ENCODE data around the gene EIF4G2. TPM values are rescaled to one million over a fixed set of nuclear protein-coding genes. Genes with fewer than 3 reads are reported as not detected.

Gene EIF4G2
- total RNA-seq, 2 donors from 2014 or later = 726 to 854 TPM

GRCh38 chr11:10818594-10818993 is 9.9 kb upstream of the EIF4G2 start:
- ATAC-seq (no peak), DNase-seq (no peak)
- intact Hi-C loops (cut with DNase I, micrococcal nuclease) = no loop called here

GRCh38 chr11:10813945-10814344 is 5.2 kb upstream of the EIF4G2 start:
- DNase-seq (no peak), ATAC-seq (no peak)
- intact Hi-C loops (cut with DNase I, micrococcal nuclease) = no loop called here

- intact Hi-C loops (cut with DNase I, micrococcal nuclease) = loop anchor here in 1 of 2 donors (2.0 kb wide), 1 partner anchor 47 kb away; no protein-coding TSS in a partner anchor
- ATAC-seq (peak; percentile 29), DNase-seq (peak; percentile 45 to 65)
Observed at GRCh38 chr11:10809373-10810160, 841 bp upstream of the EIF4G2 start.

- intact Hi-C loops (cut with DNase I, micrococcal nuclease) = loop anchor here in 1 of 2 donors (2.0 kb wide), 1 partner anchor 49 kb away; no protein-coding TSS in a partner anchor
- DNase-seq (no peak), ATAC-seq (peak; percentile 16)
Observed at GRCh38 chr11:10808235-10808552, 532 bp downstream of the EIF4G2 start.

- ATAC-seq = peak; percentile 34
- intact Hi-C loops (cut with DNase I, micrococcal nuclease) = loop anchor here in 1 of 2 donors (2.0 kb wide), 1 partner anchor 49 kb away; no protein-coding TSS in a partner anchor
Observed at GRCh38 chr11:10807493-10808234, 1.1 kb downstream of the EIF4G2 start.

GRCh38 chr11:10806206-10806605 is 2.5 kb downstream of the EIF4G2 start:
- intact Hi-C loops (cut with DNase I, micrococcal nuclease) = no loop called here
- DNase-seq = no peak

More at GRCh38 chr11:10807493-10808234, 1.1 kb downstream of the EIF4G2 start:
- DNase-seq = peak; percentile 69 to 70

GRCh38 chr11:10805741-10806140 is 3.0 kb downstream of the EIF4G2 start:
- no peak for DNase-seq
- intact Hi-C loops (cut with DNase I, micrococcal nuclease) = no loop called here
- ATAC-seq = no peak

More at GRCh38 chr11:10806206-10806605, 2.5 kb downstream of the EIF4G2 start:
- ATAC-seq = no peak

- DNase-seq = no peak
- intact Hi-C loops (cut with DNase I, micrococcal nuclease) = no loop called here
- no peak for ATAC-seq
Observed at GRCh38 chr11:10803676-10804075, 5.0 kb downstream of the EIF4G2 start.

GRCh38 chr11:10800292-10800691 is 8.4 kb downstream of the EIF4G2 start:
- DNase-seq = no peak
- intact Hi-C loops (cut with DNase I, micrococcal nuclease) = no loop called here
- ATAC-seq = no peak

GRCh38 chr11:10798330-10798928 is 10.3 kb downstream of the EIF4G2 start:
- ATAC-seq (no peak), DNase-seq (no peak)
- intact Hi-C loops (cut with DNase I, micrococcal nuclease) = loop anchor here (10.0 kb wide), 3 partner anchors 136 to 986 kb away; no protein-coding TSS in a partner anchor

- intact Hi-C loops (cut with DNase I, micrococcal nuclease) = loop anchor here (10.0 kb wide), 3 partner anchors 137 to 987 kb away; no protein-coding TSS in a partner anchor
- ATAC-seq (no peak), DNase-seq (no peak)
Observed at GRCh38 chr11:10797531-10797930, 11.2 kb downstream of the EIF4G2 start.

GRCh38 chr11:10797001-10797400 is 11.7 kb downstream of the EIF4G2 start:
- ATAC-seq = no peak
- DNase-seq = no peak
- intact Hi-C loops (cut with DNase I, micrococcal nuclease) = loop anchor here (10.0 kb wide), 3 partner anchors 138 to 988 kb away; no protein-coding TSS in a partner anchor

- ATAC-seq (no peak), DNase-seq (no peak)
- intact Hi-C loops (cut with DNase I, micrococcal nuclease) = loop anchor here (10.0 kb wide), 3 partner anchors 139 to 989 kb away; no protein-coding TSS in a partner anchor
Observed at GRCh38 chr11:10796191-10796590, 12.5 kb downstream of the EIF4G2 start.

- ATAC-seq = no peak
- intact Hi-C loops (cut with DNase I, micrococcal nuclease) = loop anchor here (5.0 to 10.0 kb wide), 4 partner anchors 141 to 991 kb away; no protein-coding TSS in a partner anchor
Observed at GRCh38 chr11:10793470-10794255, 15.1 kb downstream of the EIF4G2 start.

GRCh38 chr11:10792385-10793068 is 16.2 kb downstream of the EIF4G2 start:
- intact Hi-C loops (cut with DNase I, micrococcal nuclease) = loop anchor here (5.0 to 10.0 kb wide), 4 partner anchors 142 to 992 kb away; no protein-coding TSS in a partner anchor
- ATAC-seq (peak; percentile 85), DNase-seq (peak; percentile 87 to 93)

More at GRCh38 chr11:10793470-10794255, 15.1 kb downstream of the EIF4G2 start:
- DNase-seq = no peak

GRCh38 chr11:10786451-10786850 is 22.3 kb downstream of the EIF4G2 start:
- intact Hi-C loops (cut with DNase I, micrococcal nuclease) = no loop called here
- no peak for ATAC-seq
- DNase-seq = no peak

GRCh38 chr11:10785146-10785474 is 23.6 kb downstream of the EIF4G2 start:
- ATAC-seq (no peak), DNase-seq (no peak)
- intact Hi-C loops (cut with DNase I, micrococcal nuclease) = no loop called here
